Stimulated activated CD8-positive, alpha-beta memory T cell treated with anti-CD3 and anti-CD28 coated beads, Interleukin-4, amount 100 ng/mL, for 1 hour (primary cell): ENCODE measurements around the gene NTHL1.

ENCODE experiments used
- DNase-seq, 2 donors: peaks; one replicate each; pipeline ENCODE4 v3.0.0-alpha.2; 2020; ENCODE audit warnings: low read depth in 2 of 2, low spot score in 1 of 2

Gene NTHL1

DNA sequence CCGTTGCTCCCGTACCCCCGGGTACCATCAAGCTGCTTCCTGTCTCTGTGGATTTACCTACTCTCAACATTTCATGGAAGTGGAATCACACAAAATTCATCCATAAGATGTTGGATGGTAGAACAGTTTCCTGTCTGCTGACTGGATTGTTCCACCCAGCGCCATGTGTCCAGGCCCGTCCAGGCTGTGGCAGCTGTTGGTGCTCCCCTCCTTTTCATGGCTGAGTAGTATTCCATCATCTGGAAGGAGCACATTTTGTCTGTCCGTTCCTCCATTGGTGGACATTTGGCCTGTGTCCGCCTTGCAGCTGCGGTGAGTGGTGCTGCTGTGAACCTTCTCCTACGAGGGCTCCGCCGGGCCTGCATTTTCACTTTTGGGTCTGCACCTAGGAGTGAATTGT is 18.5 kb upstream of the NTHL1 start:
- no peak for DNase-seq

DNA sequence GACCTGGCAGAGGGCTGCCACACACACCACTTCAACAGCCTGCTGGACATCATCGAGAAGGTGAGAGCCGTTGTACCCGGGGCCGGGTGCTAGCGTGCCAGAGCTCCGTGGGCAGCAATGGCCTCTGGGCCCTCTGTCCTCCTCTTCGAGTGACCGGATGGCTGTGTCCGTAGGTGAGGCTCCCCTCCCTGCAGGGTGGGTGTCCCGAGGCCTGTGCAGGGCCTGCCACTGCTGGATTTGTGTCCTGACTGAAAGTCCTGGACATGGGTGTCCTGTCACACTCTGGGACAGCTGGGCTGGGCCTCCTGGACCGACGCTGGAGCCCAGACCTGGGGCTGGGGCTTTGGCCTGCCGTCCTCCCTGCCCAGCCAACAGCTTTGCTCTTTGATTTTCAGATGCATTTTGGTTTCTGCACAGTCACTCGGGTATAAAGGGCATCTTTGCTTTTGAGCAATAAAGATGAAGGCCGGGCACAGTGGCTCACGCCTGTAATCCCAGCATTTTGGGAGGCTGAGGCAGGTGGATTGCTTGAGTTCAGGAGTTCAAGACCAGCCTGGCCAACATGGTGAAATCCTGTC is 16.8 kb upstream of the NTHL1 start:
- DNase-seq: no peak

DNA sequence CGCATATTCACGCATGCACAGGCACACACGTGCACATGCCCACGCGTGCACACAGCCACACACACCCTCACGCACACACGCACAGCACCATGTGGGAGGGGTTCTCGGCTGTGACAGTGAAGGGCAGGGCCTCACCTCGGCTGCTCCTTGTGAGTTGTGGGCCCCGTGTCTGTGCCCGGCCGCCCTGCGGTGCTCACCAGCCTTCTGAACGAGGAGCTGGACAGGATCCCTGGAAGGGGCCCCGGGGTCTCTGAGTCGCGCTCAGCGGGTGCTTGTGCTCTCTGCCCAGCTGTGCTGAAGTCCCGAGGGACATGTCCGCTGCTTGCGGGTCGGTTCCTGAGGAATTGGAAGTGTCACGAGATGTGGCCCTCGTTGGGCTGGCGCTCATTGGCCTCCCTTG is 16.2 kb upstream of the NTHL1 start:
- DNase-seq: no peak

- DNase-seq: no peak
These were observed 15.2 kb upstream of the NTHL1 start for GRCh38 chr16:2062801-2063200.

- DNase-seq: no peak
These were observed 13.9 kb upstream of the NTHL1 start for GRCh38 chr16:2061526-2061925.

GRCh38 chr16:2061023-2061422 is 13.4 kb upstream of the NTHL1 start:
- no peak for DNase-seq

GRCh38 chr16:2060346-2060745 is 12.7 kb upstream of the NTHL1 start:
- no peak for DNase-seq

- no peak for DNase-seq
These were observed 11.2 kb upstream of the NTHL1 start for GRCh38 chr16:2058872-2059271.

- DNase-seq: no peak
These were observed 10.8 kb upstream of the NTHL1 start for GRCh38 chr16:2058420-2058819.

DNA sequence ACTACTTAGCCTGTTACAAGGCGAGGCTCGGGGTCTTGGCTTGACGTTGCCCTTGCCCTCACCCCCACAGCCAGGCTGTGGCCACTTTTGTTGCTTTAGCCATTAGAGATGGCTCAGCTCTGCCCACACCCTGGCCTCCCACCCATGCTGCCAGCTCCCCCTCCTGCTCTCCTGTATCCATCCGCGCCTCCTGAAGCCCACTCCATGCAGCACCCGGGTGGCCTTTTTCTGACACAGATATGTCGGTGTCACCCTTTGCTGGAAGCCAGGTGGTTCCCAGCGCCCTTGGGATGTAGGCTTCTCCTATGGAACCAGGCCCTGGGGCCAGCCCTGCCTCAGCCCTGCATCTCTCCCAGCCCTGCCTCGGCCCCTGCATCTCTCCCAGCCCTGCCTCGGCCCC is 9.8 kb upstream of the NTHL1 start:
- DNase-seq: no peak

DNA sequence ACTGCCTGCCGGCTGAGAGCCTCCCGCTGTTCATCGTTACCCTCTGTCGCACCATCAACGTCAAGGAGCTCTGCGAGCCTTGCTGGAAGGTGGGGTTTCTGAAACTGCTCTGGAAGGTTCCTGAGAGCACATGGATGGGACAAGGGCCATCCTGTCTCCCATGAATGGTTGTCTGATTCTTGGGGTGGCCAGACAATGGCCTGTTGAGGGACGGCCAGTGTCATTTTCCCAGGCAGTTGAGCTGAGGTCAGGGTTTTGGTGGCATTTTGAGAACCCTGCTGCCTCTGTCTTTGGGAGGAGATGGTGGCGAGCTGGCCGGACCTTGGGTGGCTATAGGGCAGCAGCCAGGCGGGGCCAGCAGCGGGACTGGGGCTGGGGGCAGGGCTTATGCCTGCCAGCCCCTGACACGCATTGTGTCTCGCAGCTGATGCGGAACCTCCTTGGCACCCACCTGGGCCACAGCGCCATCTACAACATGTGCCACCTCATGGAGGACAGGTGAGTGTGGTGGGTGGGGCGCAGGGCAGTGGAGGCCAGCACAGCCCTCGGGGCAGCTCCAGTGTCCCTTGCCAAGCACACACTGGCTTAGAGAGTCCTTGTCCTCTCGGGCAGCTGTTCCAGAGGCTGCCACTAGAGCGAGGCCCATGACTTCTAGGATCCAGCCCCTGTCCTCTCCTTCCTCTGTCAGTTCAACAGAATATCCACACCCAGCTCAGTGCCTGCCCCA is 9.2 kb upstream of the NTHL1 start:
- DNase-seq: no peak

DNA sequence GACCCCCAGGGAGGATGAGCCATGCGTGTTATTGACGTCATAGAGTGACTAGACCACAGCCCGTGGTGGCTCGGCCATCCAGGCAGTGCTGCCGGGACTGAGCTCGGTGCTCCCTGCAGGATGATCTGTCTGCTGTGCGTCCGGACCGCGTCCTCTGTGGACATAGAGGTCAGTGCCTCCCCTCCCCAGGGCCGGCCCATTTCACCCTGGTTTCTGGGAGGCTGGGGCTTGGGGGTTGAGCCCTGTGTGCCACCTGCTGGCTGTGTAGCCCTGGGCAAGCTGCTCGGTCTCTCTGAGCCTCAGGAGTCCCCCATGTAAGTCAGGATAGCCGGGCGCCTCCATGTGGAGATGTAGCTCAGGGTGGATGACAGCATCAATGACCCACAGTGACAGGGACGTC is 8.4 kb upstream of the NTHL1 start:
- DNase-seq: no peak

- DNase-seq: no peak
These were observed 7.1 kb upstream of the NTHL1 start for GRCh38 chr16:2054543-2055245.

DNA sequence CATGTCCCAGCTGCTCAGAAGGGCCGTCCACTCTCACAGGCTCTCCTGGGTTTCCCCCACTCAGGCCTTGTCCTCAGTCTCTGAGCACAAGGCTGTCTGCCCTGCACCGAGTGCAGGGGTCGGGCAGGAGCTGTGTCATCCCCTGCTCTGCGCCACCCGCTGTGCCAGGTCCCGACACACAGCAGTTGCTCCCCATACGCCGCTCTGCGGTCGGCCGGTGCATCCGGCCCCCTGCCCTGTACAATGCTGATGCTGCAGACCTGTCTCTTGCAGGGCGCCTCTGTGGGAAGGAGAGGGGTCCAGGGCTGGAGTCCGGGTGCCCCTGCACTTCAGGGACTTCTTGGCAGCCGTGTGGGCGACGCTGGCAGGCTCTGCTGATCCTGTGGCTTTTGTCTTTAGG is 6.3 kb upstream of the NTHL1 start:
- DNase-seq: no peak

- no peak for DNase-seq
These were observed 5.6 kb upstream of the NTHL1 start for GRCh38 chr16:2053211-2053610.

DNA sequence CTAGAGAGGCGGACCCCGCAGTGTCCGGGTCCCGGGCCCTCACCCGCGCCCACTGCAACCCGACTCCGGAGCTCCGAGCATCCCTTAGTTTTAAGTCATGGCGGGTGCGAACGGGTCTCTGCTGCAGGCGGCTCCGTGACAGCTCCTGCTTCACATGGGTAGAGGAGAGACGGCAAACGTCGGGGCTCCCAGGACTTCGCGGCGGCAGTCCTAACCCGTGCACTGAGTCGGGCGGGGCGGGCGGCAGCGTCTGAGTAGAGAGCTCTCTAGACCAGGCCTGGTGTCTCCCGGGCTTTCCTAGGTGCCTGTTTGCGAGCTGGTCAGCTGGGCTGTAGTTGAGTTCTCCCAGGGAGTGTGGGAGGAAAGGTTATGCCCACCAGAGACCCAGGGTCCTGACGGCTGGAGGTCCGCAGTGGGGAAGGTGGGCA is 496 bp upstream of the NTHL1 start:
- no peak for DNase-seq

DNA sequence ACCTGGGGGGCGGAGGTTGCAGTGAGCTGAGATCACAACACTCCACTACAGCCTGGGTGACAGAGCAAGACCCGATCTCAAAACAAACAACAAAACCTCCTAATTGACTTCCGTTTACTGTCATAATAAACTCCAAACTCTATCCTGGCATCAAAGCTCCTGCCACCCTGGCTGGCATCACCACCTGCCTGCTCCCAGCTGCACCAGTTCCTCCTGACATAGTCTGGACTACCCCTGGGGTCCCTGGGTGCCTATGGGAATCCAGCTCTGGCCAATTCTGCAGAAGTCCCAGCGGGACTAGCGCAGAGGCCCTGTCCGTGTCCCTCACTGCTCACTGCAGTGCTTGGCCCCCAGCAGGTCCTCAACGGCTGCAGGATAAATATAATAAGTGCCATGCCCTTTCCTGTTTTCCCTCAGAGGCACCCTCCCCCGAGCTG is 723 bp downstream of the NTHL1 start:
- DNase-seq: no peak

GRCh38 chr16:2045965-2046892 is 1.4 kb downstream of the NTHL1 start:
- no peak for DNase-seq

- no peak for DNase-seq
These were observed 3.1 kb downstream of the NTHL1 start for GRCh38 chr16:2044541-2044940.

DNA sequence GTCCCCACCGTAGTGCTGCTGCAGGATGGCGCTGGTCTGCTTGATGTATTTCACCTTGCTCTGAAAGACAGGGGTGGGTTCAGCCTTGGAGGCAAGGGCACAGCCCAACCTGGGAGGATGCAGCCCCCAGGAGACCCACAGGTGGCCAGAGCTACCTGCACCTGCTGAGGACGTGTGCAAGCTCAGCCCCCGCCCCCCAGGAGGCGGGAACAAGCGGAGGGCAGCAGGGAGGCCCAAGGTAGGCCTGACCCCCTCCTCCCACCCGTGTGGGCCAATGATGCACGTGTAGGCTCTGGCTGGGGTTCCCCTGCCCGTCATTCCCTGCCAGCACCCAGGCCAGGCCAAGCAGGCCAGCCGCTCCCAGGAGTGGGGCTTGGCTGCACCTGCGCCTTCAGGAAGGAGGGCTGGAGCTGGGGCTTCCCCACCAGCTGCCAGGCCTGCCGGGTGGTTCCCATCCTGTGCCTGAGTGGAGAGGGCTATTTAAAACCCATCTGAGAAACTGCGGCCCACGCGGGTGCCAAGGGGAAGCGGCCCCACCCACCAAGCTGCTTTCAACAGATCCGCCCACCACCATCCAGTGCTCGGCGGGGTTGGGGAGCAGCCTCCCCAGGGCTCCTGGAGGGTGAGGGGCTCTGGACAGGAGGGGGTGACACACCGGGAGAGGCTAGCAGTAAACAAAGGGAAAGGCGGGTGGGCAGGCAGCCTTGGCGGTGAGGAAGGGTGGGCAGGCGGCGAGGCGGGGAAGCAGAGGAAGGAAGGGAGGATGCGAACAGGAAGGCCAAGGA is 3.8 kb downstream of the NTHL1 start:
- no peak for DNase-seq
